Coronary artery (tissue), 2 donors: ENCODE results near the gene TMEM209.

Experiments used
- DNase-seq: peaks from one replicate; pipeline ENCODE4 v3.0.0-alpha.2; 2017; ENCODE audit warnings: low spot score
- H3K27ac ChIP-seq, 2 donors: fragments of 200-600 bp; sonication (generic); one replicate each; pipeline ENCODE4 v1.5.1; 2016 to 2019
- H3K4me3 ChIP-seq: fragments of 200-600 bp; sonication (generic); 2 replicates; pipeline ENCODE4 v1.5.1; 2016; ENCODE audit warnings: mild to moderate bottlenecking, moderate library complexity
- TF ChIP-seq, protein P1 (sequence below): fragments of 200-600 bp; sonication (generic); IDR thresholded peaks from one replicate; pipeline ENCODE4 v1.5.1; 2019; ENCODE audit warnings: antibody characterized with exemption

TMEM209 gene

GRCh38 chr7:130135208-130136205 is 69.7 kb downstream of the TMEM209 start:
- DNase-seq = no peak
- H3K27ac ChIP-seq = no peak overlapping the region
- TF ChIP-seq, protein P1, sequence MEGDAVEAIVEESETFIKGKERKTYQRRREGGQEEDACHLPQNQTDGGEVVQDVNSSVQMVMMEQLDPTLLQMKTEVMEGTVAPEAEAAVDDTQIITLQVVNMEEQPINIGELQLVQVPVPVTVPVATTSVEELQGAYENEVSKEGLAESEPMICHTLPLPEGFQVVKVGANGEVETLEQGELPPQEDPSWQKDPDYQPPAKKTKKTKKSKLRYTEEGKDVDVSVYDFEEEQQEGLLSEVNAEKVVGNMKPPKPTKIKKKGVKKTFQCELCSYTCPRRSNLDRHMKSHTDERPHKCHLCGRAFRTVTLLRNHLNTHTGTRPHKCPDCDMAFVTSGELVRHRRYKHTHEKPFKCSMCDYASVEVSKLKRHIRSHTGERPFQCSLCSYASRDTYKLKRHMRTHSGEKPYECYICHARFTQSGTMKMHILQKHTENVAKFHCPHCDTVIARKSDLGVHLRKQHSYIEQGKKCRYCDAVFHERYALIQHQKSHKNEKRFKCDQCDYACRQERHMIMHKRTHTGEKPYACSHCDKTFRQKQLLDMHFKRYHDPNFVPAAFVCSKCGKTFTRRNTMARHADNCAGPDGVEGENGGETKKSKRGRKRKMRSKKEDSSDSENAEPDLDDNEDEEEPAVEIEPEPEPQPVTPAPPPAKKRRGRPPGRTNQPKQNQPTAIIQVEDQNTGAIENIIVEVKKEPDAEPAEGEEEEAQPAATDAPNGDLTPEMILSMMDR = no peak
- H3K4me3 ChIP-seq = no peak overlapping the region

GRCh38 chr7:130134726-130135125 is 70.5 kb downstream of the TMEM209 start:
- H3K27ac ChIP-seq = no peak overlapping the region
- no peak overlapping the region for H3K4me3 ChIP-seq
- TF ChIP-seq, protein P1 = no peak
- DNase-seq = no peak

DNA sequence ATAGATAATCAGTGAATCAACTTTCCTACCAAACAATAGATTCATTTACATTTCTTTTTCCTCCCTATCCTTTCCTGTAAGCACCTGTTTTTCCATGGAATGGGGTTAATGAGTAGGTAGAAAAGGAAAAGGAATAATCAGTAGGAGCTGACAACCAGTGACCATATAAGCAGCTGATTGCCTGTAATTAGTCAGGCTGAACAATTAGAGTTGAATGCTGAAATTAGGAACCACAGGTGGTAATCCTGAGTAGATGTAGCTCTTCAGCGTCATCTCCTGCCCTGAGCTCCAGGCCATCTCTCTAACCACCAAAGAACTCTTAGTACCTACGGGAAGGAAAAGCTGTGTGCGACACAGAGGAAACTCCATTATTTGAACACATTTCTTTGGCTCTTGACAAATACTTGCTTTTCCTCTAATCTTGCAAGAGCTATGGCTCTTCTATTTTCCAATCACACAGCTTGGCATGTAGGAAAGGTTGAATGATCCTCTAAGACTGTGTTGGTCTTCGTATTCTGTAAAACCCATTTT is 71.0 kb downstream of the TMEM209 start:
- TF ChIP-seq, protein P1 = no peak
- DNase-seq = no peak
- Histone ChIP-seq H3K27ac (no peak overlapping the region), H3K4me3 (no peak overlapping the region)

- H3K4me3 ChIP-seq = no peak overlapping the region
- DNase-seq = no peak
- no peak overlapping the region for H3K27ac ChIP-seq
- TF ChIP-seq, protein P1 = no peak
These were observed 72.0 kb downstream of the TMEM209 start for GRCh38 chr7:130133029-130133782.

- H3K4me3 ChIP-seq = no peak overlapping the region
- TF ChIP-seq, protein P1 = no peak
- no peak overlapping the region for H3K27ac ChIP-seq
- no peak for DNase-seq
These were observed 73.0 kb downstream of the TMEM209 start for GRCh38 chr7:130131964-130132875.

DNA sequence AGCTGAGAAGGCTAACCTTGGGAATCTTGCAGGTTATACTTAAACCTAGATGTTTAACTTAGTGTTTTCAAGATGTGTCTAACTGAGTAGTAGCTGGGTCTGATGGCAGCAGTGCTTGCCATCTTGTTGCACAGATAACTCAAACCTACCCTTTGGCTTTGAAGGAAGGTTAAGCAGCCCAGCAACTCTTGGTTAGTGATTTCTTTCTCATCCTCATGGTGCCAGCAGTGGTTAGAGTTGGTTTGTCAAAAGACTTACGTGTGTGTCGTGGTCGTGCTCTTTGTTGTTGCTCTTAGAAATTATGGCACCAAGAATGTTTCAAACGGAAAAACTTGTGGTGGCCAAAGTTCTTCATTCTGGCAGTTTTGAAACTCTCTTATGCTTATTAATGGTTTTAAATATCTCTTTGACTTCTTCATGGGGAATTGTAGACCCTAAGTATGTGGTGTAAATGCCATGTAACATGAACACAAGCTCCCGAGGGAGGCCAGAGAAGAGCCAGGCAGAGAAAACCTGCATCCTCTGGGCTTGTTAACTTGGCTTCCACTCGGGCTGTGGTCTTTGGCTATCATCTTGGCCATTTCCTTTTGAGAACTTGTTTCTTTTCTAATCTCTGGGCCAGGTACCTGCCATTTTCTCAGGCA is 73.9 kb downstream of the TMEM209 start:
- no peak overlapping the region for H3K4me3 ChIP-seq
- TF ChIP-seq, protein P1 = no peak
- H3K27ac ChIP-seq = no peak overlapping the region
- DNase-seq = no peak
